Measurements from ENCODE around the gene SSBP4.
A peak's percentile ranks its signal among the peaks of the same experiment; 100 is the strongest.

Gene SSBP4

DNA sequence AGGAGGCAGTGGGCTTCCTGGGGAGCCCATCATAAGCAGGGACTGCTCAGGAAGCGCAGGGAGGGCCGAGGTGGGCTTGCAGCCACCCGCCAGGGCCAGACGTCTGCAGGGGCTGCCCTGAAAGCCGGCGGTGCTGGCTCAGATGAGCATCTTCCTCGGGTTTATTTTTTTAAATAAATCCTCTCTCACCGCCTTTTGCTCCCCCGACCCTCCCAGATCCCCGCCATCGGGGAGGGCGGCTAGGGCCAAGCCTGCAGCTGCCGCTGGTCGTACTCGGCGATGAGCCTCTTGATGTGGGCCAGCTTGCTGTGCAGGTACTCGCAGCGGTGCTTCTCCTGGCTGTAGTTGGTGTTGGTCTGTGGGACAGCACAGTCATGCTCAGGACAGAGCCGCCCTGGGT lies 25.3 kb downstream of the SSBP4 start:
- peak; percentile 55 for DNase-seq (ENCODE audit: low spot score)

DNA sequence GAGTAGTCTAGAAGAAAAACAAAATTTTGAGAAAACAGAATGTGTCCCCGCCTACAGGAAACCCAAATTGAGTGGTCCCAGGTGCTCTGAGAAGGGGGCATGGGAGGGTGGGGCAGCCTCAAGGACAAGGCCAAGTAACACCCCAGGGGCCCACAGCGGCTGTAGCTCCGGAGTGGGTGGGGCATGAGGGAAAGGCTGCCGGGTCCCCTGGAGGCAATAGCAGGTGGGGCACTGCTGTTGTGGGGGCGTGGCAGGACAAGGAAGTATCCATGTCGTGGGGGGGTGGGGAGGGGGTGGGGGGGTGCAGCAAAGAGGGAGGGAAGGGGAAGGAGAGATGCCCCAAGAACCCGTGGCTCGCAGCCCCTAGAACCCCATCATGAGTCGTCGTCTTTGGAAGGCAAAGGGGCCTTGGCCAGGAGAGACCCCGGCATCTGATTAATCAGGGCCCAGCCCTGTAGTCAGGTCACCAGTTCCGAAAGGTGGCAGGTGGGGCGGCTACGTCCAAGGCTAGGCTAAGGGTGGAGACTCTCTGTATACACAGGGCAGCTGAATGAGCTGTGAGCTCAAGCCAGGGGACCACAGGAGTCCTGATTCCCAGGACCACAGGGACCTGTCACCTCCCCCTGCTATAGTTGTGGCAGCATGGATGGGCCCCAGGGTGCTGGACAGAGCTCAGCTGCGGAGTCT lies 26.2 kb downstream of the SSBP4 start:
- DNase-seq (ENCODE audit: low spot score), result peak; percentile 60

DNA sequence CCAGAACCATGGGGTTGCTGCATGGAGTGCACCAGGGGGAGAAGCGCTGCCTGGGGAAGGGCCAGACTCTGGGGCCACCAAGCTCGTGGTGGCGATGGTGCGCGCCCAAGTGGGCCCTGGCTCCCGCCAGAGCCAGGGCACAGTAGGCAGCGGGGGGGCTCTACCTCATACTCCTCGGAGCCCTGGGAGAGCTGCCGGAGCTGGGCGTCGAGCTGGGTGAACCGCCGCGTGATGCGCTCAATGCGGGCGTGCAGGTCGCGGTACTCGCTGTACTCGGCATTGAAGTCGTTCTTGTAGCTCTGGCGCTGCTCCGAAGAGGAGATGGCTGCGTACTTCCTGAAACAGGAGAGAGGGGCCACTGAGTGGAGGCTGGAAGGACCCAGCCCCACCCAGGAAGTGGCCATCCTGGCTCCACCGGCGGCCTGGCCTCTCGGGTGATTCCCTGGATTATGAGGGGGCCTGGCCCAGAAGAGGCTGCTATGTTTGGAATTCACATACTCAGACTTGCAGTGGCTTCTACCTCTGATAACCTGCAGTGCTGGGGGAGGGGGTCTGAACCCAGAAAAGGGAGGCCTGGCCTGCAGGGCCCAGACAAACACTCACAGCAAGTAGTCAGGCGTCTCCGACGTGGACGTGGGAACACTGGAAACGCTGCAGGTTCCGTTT lies 27.1 kb downstream of the SSBP4 start:
- DNase-seq (ENCODE audit: low spot score), result no peak

DNA sequence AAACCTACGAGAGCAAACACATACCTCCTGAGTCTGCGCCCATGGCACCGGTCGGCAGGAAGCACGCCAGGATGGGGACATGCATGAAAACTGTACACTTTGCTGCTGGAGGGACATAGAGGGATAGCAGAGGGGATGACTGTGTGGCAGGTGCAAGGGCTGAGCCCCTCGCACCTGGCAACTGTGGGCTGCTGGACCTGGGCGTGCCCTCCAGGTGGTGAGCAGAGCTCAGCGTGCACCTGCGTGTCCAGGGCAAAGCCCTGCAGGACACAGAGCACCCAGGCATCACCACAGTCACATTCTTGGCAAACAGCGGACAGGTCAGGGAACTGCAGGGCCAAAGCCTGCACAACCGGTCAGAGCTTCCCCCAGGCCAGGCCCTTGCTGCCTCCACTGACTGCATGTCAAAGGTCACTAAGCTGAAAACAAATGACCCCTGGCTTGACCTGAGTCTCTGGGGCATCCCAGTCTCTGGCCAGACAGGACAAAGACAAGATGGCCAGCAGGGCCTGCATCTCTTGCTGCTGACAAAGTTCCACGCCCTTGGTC lies 27.7 kb downstream of the SSBP4 start:
- no peak for DNase-seq (ENCODE audit: low spot score)

GRCh38 chr19:18449552-18449951 lies 30.4 kb downstream of the SSBP4 start:
- DNase-seq (ENCODE audit: low spot score), result no peak

- no peak for DNase-seq (ENCODE audit: low spot score)
Measured at GRCh38 chr19:18450021-18450930, 31.1 kb downstream of the SSBP4 start.

DNA sequence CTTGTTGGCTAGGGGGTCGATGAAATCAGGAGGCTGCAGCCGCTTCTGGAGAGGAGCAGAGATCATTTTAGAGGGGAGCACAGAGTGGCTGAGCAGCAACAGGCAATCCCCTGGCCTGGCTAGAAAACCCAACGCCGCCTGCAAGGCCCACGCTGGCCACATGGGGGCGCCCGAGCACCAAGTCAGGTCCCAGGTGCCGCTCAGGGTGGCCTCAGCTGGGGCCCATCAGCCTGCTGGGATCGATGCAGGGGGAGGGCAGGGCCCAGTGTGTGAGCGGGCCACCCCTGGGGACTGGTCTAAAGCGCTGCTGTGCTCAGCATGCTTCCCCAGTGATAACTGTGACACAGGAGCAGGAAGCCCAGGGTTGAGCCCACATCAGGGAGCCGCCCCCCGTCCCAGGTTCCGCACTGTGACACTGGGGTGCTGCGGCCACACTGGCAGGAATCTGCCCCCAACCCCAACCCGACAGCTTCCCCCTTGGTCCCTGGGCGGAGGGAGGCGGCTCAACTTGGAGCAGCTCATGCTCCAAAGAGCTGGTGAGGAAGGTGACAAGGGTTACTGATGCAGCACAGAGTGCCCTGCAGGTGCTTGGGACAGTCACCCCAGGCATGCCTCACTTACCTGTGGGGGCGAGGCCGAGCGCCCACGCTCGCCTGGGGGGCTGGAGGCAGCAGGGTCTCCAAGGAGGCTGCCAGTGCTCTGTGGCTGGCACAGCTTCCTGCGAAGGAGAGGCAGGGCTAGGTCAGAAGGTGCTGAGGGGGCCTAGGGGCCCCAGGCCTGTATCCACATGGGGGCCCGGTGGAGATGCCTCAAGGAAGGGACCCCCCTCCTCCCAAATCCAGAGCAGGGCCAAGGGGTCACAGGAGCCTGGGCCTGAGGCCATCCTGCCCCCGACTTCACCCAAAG lies 32.0 kb downstream of the SSBP4 start:
- DNase-seq (ENCODE audit: low spot score), result peak; percentile 87

DNA sequence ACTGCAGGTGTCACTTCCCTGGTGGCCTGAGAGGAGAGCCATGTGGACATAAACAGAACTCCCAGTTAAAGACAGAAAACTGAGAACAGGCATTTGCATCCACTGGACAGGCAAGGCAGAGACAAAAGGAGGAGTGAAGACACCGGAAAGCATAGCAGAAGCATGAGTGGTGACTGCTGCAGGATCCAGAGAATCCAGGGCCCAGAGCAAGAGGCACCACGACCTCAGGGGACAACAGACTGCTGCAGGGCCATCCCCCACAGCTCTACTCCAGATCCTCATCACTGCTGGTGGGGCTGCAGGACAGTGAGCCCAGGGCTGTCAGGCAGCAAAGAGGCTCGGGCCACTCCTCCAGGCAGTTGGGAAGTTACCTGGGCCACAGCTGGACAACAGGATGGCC lies 33.2 kb downstream of the SSBP4 start:
- no peak for DNase-seq (ENCODE audit: low spot score)

- DNase-seq (ENCODE audit: low spot score), result no peak
Measured at GRCh38 chr19:18453269-18454024, 34.2 kb downstream of the SSBP4 start.

GRCh38 chr19:18456279-18456678 lies 37.1 kb downstream of the SSBP4 start:
- DNase-seq (ENCODE audit: low spot score), result no peak

DNA sequence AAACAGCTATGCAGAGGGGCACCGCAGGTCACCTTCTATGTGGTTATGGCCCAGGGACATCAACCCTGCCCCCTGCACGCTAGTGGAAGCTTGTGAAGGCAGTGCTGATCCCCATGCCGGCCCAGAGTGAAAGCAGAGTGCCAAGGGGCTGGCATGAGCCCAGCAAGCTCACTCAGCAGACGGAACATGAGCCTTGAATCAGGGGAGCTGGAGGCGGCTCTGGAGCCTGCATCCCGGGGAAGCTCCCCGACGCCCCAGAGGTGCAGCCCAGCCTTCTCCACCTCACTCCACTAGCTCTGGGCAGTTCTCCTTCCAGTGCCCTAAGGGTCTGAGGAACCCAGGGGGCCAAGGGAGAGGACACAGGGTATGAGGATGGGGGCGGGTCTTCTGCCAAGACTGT lies 37.8 kb downstream of the SSBP4 start:
- DNase-seq (ENCODE audit: low spot score), result no peak

GRCh38 chr19:18457483-18458331 lies 38.5 kb downstream of the SSBP4 start:
- DNase-seq (ENCODE audit: low spot score), result no peak

GRCh38 chr19:18460900-18461299 lies 41.7 kb downstream of the SSBP4 start:
- no peak for DNase-seq (ENCODE audit: low spot score)

DNA sequence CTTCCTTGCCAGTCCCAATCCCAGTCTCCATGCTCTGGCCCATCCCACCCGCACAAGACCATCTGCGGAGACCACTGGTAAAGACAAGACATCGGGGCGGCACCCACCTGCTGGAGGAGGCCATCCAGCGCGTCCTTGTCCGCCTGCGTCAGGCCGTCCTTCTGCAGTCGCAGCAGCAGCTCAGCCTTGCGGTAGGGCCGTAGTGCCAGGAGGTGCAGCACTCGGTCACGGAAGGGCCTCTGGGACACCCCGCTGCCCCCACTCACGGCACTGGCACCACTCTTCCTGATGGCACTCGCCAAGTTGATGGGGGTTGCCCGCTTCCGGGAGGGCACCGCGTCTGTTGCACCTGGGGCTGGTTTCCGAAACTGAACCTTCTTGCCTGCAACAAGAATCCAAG lies 42.3 kb downstream of the SSBP4 start:
- DNase-seq (ENCODE audit: low spot score), result no peak

DNA sequence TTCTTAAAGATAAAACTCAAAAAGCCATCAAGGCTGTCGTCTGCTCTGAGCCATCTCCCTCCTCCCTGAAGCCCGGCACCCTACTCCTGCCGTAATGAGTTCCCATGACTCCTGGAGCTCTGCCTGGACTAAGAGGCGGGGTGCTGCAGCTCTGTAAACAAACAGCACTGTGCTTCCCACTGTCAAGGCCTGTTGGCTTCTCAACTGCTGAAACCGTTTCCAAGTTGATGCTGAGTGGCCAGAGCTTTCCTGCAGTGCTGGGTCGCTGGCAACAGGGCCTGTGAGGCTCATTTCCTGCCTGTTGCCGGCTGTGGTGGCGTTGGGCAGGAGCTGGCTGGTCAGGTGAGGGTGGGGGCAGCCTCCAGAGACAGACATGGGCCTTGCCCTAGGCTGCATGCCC lies 45.4 kb downstream of the SSBP4 start:
- no peak for DNase-seq (ENCODE audit: low spot score)

DNA sequence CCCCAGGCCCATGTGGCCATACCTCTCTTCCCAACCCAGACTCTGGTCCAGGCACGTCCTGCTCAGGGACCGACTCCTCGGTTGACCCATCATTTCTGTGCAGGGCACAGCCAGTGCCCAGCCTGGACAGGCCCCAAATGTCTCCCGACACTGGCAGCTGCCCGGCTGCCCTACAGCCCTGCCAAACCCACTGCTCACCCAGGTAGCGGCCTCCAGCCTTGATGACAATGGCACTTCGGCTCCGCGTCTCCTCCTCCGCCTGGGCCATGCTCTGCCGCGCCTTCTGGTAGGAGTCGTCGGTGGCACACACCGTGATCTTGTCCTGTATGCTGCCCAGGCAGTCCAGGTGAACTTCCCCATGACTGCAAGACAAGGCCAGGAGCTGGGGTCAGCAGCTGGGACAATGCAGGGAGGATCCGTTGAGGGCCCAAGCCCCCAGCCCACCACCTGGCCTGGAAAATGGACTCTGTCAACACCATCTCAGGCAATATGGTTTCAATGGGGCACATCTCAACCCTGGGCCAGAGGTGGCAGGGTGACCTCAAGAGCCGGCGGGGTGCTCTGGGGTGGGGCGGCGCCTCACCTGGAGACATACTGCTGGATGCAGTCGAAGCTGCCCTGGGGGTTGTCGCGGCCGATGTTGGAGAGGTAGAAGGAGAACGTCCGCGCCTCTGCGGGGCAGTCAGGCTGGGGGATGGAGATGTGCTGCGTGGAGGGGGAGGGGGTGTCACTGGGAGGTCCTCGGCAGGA lies 46.2 kb downstream of the SSBP4 start:
- no peak for DNase-seq (ENCODE audit: low spot score)

GRCh38 chr19:18465964-18466339 lies 46.8 kb downstream of the SSBP4 start:
- no peak for DNase-seq (ENCODE audit: low spot score)

- DNase-seq (ENCODE audit: low spot score), result no peak
Measured at GRCh38 chr19:18466354-18466753, 47.2 kb downstream of the SSBP4 start.

GRCh38 chr19:18467978-18468377 lies 48.8 kb downstream of the SSBP4 start:
- no peak for DNase-seq (ENCODE audit: low spot score)
